ENCODE data around the gene MYRF. TPM values are rescaled to one million over a fixed set of nuclear protein-coding genes. Genes with fewer than 3 reads are reported as not detected.

MYRF gene
- total and polyA plus RNA-seq, 2 of the 4 experiments (the other 2 are of a cell fraction) = 1.6 to 10.7 TPM

DNA sequence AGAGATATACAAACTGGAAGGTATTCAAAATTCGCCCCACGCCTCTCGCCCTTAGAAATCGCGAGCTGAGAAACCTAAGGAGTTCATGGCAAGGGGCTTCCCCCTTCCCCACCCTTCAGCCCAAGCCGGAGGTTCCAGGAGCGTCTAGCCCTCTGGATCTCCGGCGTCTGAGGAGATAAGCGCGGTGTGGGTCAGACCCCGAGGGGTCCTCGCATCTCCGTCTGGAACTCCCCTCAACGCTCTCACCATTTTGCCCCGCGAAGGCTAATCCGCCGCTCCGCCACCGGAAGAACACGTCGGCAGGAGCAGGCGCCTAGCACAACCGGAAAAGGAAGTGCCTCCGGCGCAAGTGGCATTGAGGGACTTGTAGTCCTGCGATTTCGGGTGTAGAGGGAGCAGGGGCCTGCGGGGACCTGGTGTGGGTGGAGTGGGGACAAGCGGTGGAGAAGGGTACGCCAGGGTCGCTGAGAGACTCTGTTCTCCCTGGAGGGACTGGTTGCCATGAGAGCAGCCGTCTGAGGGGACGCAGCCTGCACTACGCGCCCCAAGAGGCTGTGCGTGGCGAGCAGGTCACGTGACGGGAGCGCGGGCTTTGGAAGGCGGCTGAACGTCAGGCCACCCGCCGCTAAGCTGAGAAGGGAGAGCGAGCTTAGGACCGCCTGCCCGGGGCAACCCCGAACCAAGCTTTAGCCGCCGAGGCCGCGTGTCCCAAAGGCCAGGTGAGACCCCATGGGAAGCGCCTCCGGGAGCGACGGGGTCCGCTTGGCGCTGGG, 40.1 kb downstream of the MYRF start, which contains the start of the genes FEN1 and TMEM258:
TSS of gene FEN1 (plus strand) at position 602 of the 773 bp plus-strand sequence. CDS start 2,451 bp downstream, outside the sequence.
TSS of gene TMEM258 (minus strand) at position 290 of the 773 bp plus-strand sequence. CDS start at position 249, 41 bp downstream.
- H3K4ac ChIP-seq (ENCODE audit: low read depth, low read length) = peak within 1 kb of the TSS; percentile 100
- BruUV-seq (replicated peaks) = no TSS peak
- DNase-seq (peak; percentile 94), ATAC-seq (ENCODE audit: low read depth) (peak; percentile 87)
- peak within 1 kb of the TSS; percentile 99; the same call in 2 of the 3 replicates for H2BK15ac ChIP-seq (ENCODE audit: low read depth, low read length)
- peak within 1 kb of the TSS; percentile 100 for H2AFZ ChIP-seq (replicated peaks; ENCODE audit: low read length, poor library complexity)
- dilution Hi-C loops (cut with HindIII; ENCODE audit: low sequenced_read_pairs, unreplicated experiment) (no loop called here), intact Hi-C loops (cut with micrococcal nuclease) (no loop called here), in situ Hi-C loops (cut with MboI; ENCODE audit: low sequenced_read_pairs) (loop anchor here (10.0 kb wide), 1 partner anchor 312 kb away; no protein-coding TSS in a partner anchor)
- peak within 1 kb of the TSS; percentile 99 for H3K9ac ChIP-seq (ENCODE audit: low read depth, low read length)
- H2AK9ac ChIP-seq (replicated peaks; ENCODE audit: low read depth, low read length, poor library complexity) = peak within 1 kb of the TSS; percentile 99
- H4K91ac ChIP-seq (ENCODE audit: insufficient read depth, low read depth, low read length) = peak within 1 kb of the TSS; percentile 100
- peaks cover 3% of the 10 kb centered on the region for H3K4me1 ChIP-seq (ENCODE audit: control insufficient read depth, insufficient read depth, low read length)
- H2BK20ac ChIP-seq (ENCODE audit: low read depth, low read length) = peak within 1 kb of the TSS; percentile 100
- H3K9me3 ChIP-seq (ENCODE audit: control insufficient read depth, insufficient read depth, low read length) = no peaks in the 10 kb centered on the region
- H3K18ac ChIP-seq (ENCODE audit: low read depth, low read length) = peak within 1 kb of the TSS; percentile 100
- H3K79me1 ChIP-seq (ENCODE audit: low read depth in 1 of 2, low read length in 2 of 2) = peaks cover 29 to 63% of the 10 kb centered on the region in 2 experiments
- H3K9me1 ChIP-seq (ENCODE audit: insufficient read depth, low read length) = no peaks in the 10 kb centered on the region
- ChIA-PET POLR2A (ENCODE audit: unreplicated experiment) (interaction anchor here (0.5 to 1.1 kb wide), 3 partner anchors 13 to 29 kb away, joined by 3 read pairs; no protein-coding TSS in a partner anchor), CTCF (no interaction called here)
- peak within 1 kb of the TSS; percentile 87 for H2AK5ac ChIP-seq (ENCODE audit: low read depth, low read length)
- peak within 1 kb of the TSS; percentile 98 for H3K4me2 ChIP-seq (ENCODE audit: low read depth, low read length)
- peak within 1 kb of the TSS; percentile 100 for H3K23ac ChIP-seq (ENCODE audit: low read depth, low read length)
- H4K5ac ChIP-seq (ENCODE audit: low read depth, low read length) = peak within 1 kb of the TSS; percentile 100
- H2BK120ac ChIP-seq (ENCODE audit: low read depth, low read length) = peak within 1 kb of the TSS; percentile 100
- no peaks in the 10 kb centered on the region for H3K27me3 ChIP-seq (ENCODE audit: control insufficient read depth, insufficient read depth, low read length)
- H4K8ac ChIP-seq (ENCODE audit: low read depth in 2 of 2, low read length in 2 of 2) = peak within 1 kb of the TSS; percentile 90 to 100
- H2BK5ac ChIP-seq (ENCODE audit: low read depth, low read length, poor library complexity, severe bottlenecking) = peak within 1 kb of the TSS; percentile 100
- peak within 1 kb of the TSS; percentile 74 for H3K4me3 ChIP-seq (ENCODE audit: insufficient read depth, low read depth, low read length)
- peak within 1 kb of the TSS; percentile 100 for H3K14ac ChIP-seq (replicated peaks; ENCODE audit: low read depth, low read length)
- peaks cover 36% of the 10 kb centered on the region for H3K36me3 ChIP-seq (ENCODE audit: control insufficient read depth, insufficient read depth, low read length)
- 2% methylated on average over 24 of the region's 61 CpGs; no CpG with 5 or more reads in 1 of the 2 experiments for WGBS, 2 experiments (ENCODE audit: extremely low coverage in 2 of 2, insufficient read length in 1 of 2)
- H4K20me1 ChIP-seq (ENCODE audit: insufficient read depth, low read length) = peaks cover 2% of the 10 kb centered on the region
- peak within 1 kb of the TSS; percentile 100 for H3K56ac ChIP-seq (ENCODE audit: extremely low read depth, insufficient read depth, low read length)
- H3K27ac ChIP-seq (ENCODE audit: insufficient read depth, low read length) = peak within 1 kb of the TSS; percentile 98
- TF ChIP-seq POLR2A (IDR thresholded peaks at IDR 0.05; ENCODE audit: low read depth, low read length) = peak; percentile 95
- TF ChIP-seq, protein P1, sequence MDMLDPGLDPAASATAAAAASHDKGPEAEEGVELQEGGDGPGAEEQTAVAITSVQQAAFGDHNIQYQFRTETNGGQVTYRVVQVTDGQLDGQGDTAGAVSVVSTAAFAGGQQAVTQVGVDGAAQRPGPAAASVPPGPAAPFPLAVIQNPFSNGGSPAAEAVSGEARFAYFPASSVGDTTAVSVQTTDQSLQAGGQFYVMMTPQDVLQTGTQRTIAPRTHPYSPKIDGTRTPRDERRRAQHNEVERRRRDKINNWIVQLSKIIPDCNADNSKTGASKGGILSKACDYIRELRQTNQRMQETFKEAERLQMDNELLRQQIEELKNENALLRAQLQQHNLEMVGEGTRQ (IDR thresholded peaks at IDR 0.05; ENCODE audit: low read depth, low read length) = peak; percentile 98
- peak; percentile 30; the same call in 1 of the 2 replicates for TF ChIP-seq CHD1 (IDR thresholded peaks at IDR 0.05; ENCODE audit: low read depth, low read length)
- no peak for TF ChIP-seq NFE2L2 (IDR thresholded peaks at IDR 0.05; ENCODE audit: low read depth, low read length)
- TF ChIP-seq RAD21 (IDR thresholded peaks at IDR 0.05; ENCODE audit: low read length) = no peak
- TF ChIP-seq MAZ (IDR thresholded peaks at IDR 0.05; ENCODE audit: borderline replicate concordance, low read depth, low read length) = 0 out of 2 replicates have a peak, but pooled peaks have one; percentile 26
- TF ChIP-seq FOS (IDR thresholded peaks at IDR 0.05; ENCODE audit: low read depth, low read length) = peak; percentile 35; the same call in 1 of the 2 replicates
- TF ChIP-seq RCOR1 (IDR thresholded peaks at IDR 0.05; ENCODE audit: insufficient replicate concordance, low read length) = no peak
- TF ChIP-seq MAFK (IDR thresholded peaks at IDR 0.05; ENCODE audit: low read depth, low read length) = no peak
- TF ChIP-seq SMC3 (IDR thresholded peaks at IDR 0.05; ENCODE audit: low read depth, low read length) = no peak
- TF ChIP-seq, protein P2, sequence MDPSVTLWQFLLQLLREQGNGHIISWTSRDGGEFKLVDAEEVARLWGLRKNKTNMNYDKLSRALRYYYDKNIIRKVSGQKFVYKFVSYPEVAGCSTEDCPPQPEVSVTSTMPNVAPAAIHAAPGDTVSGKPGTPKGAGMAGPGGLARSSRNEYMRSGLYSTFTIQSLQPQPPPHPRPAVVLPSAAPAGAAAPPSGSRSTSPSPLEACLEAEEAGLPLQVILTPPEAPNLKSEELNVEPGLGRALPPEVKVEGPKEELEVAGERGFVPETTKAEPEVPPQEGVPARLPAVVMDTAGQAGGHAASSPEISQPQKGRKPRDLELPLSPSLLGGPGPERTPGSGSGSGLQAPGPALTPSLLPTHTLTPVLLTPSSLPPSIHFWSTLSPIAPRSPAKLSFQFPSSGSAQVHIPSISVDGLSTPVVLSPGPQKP (IDR thresholded peaks at IDR 0.05; ENCODE audit: borderline replicate concordance, low read depth, low read length) = no peak
- TF ChIP-seq, protein P3, sequence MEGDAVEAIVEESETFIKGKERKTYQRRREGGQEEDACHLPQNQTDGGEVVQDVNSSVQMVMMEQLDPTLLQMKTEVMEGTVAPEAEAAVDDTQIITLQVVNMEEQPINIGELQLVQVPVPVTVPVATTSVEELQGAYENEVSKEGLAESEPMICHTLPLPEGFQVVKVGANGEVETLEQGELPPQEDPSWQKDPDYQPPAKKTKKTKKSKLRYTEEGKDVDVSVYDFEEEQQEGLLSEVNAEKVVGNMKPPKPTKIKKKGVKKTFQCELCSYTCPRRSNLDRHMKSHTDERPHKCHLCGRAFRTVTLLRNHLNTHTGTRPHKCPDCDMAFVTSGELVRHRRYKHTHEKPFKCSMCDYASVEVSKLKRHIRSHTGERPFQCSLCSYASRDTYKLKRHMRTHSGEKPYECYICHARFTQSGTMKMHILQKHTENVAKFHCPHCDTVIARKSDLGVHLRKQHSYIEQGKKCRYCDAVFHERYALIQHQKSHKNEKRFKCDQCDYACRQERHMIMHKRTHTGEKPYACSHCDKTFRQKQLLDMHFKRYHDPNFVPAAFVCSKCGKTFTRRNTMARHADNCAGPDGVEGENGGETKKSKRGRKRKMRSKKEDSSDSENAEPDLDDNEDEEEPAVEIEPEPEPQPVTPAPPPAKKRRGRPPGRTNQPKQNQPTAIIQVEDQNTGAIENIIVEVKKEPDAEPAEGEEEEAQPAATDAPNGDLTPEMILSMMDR (conservative IDR thresholded peaks at IDR 0.05; ENCODE audit: low read depth, low read length) = 0 out of 2 replicates have a peak, but pooled peaks have one; percentile 2
- TF ChIP-seq RFX5 (IDR thresholded peaks at IDR 0.05; ENCODE audit: low read depth, low read length) = 0 out of 2 replicates have a peak, but pooled peaks have one; percentile 24
